Lung (tissue), 12 donors: Measurements from ENCODE around the gene B3GNT9. TPM values are rescaled to one million over a fixed set of nuclear protein-coding genes. Genes with fewer than 3 reads are reported as not detected.

Experiments used
- ATAC-seq: fragments of 200-7000 bp; cut with Tn5 transposase; one replicate; pipeline ENCODE4 v1.9.1; 2020; ENCODE audit warnings: moderate number of reproducible peaks; ENCODE audit not compliant: insufficient read depth, low FRiP score
- DNase-seq, 3 donors: peaks; one replicate each; pipeline ENCODE4 v3.0.0-alpha.2; 2013 to 2017
- H3K27ac ChIP-seq, 2 donors: one replicate each; pipeline ENCODE4 v1.5.1; 2013; ENCODE audit warnings: mild to moderate bottlenecking in 2 of 2, moderate library complexity in 2 of 2, control low read depth in 1 of 2, inconsistent platforms in 1 of 2, low read depth in 1 of 2, low read length in 1 of 2
- H3K27me3 ChIP-seq, 3 donors: one replicate each; pipeline ENCODE4 v1.5.1; 2013; ENCODE audit warnings: low read length in 2 of 3; ENCODE audit not compliant: control insufficient read depth in 3 of 3, insufficient read depth in 3 of 3
- H3K36me3 ChIP-seq, 4 donors: one replicate each; pipeline ENCODE4 v1.5.1; 2013; ENCODE audit warnings: low read length in 4 of 4, mild to moderate bottlenecking in 1 of 4, moderate library complexity in 1 of 4; ENCODE audit not compliant: control insufficient read depth in 4 of 4, insufficient read depth in 4 of 4
- H3K4me1 ChIP-seq, 5 donors: one replicate each; pipeline ENCODE4 v1.5.1; 2013; ENCODE audit warnings: low read length in 5 of 5, mild to moderate bottlenecking in 2 of 5, moderate library complexity in 1 of 5; ENCODE audit not compliant: control insufficient read depth in 5 of 5, insufficient read depth in 5 of 5
- H3K4me3 ChIP-seq: one replicate; pipeline ENCODE4 v1.5.1; 2013; ENCODE audit warnings: mild to moderate bottlenecking, control low read depth, moderate library complexity
- H3K9ac ChIP-seq, 2 donors: one replicate each; pipeline ENCODE4 v1.5.1; 2013; ENCODE audit warnings: low read length in 2 of 2, control low read depth in 1 of 2; ENCODE audit not compliant: insufficient read depth in 1 of 2
- H3K9me3 ChIP-seq, 4 donors: one replicate each; pipeline ENCODE4 v1.5.1; 2013; ENCODE audit warnings: low read length in 3 of 4, mild to moderate bottlenecking in 1 of 4, moderate library complexity in 1 of 4; ENCODE audit not compliant: control insufficient read depth in 4 of 4, insufficient read depth in 3 of 4
- WGBS, 2 donors: extraction: QIAGEN DNeasy Blood & Tissue Kit; methylation state at CpG; one replicate each; pipeline ENCODE4 v1.1.7; 2013; 5-methylcytosine and 5-hydroxymethylcytosine counted together
- polyA plus RNA-seq, 2 donors: library from polyadenylated mRNA; stranded (reverse); fragments of 200-250 nt; gene quantifications; one replicate each; pipeline ENCODE4 v1.2.1, GENCODE V29; 2013
- total RNA-seq, 2 donors: library from RNA; depleted of rRNA in 1 of 2; stranded (reverse); fragments of >200 nt in 1 of 2; gene quantifications; one replicate each; pipeline ENCODE4 v1.2.1, GENCODE V29; 2014 to 2021
- TF ChIP-seq, protein P1 (sequence below): IDR thresholded peaks from 2 replicates; pipeline ENCODE4 v1.5.1; 2012; ENCODE audit warnings: mild to moderate bottlenecking; ENCODE audit errors: control extremely low read depth, extremely low read depth
- donor health status: control.
- donor health status: control.
- donor health status: Bipolar disorder and iron deficiency.
- donor health status: healthy.
- donor health status: DM: yes; HTN: yes; CAD: no.

Gene B3GNT9
- total and polyA plus RNA-seq, 4 donors: 8.4 to 22.9 (median 14.5) TPM

DNA sequence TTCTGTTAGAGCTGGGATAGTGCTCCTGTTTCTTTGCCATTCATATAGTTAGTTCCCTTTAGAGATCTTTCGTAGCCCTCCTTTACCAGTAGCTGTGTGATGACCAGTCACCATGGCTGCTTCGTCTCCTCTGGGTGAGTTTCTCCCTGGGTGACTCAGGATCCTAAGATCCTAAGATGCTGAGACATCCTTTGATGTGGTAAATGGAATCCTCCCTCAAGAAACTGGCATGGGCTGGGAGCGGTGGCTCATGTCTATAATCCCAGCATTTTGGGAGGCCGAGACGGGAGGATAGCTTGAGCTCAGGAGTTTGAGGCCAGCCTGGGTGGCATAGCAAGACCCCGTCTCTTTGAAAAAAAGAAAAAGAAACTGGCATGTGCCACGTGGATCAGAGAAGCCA lies 35.2 kb downstream of the B3GNT9 start:
- H3K9me3 ChIP-seq: no peaks in the 10 kb centered on the region
- H3K4me3 ChIP-seq: no peak overlapping the region
- TF ChIP-seq, protein P1, sequence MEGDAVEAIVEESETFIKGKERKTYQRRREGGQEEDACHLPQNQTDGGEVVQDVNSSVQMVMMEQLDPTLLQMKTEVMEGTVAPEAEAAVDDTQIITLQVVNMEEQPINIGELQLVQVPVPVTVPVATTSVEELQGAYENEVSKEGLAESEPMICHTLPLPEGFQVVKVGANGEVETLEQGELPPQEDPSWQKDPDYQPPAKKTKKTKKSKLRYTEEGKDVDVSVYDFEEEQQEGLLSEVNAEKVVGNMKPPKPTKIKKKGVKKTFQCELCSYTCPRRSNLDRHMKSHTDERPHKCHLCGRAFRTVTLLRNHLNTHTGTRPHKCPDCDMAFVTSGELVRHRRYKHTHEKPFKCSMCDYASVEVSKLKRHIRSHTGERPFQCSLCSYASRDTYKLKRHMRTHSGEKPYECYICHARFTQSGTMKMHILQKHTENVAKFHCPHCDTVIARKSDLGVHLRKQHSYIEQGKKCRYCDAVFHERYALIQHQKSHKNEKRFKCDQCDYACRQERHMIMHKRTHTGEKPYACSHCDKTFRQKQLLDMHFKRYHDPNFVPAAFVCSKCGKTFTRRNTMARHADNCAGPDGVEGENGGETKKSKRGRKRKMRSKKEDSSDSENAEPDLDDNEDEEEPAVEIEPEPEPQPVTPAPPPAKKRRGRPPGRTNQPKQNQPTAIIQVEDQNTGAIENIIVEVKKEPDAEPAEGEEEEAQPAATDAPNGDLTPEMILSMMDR: no peak
- H3K9ac ChIP-seq: no peak overlapping the region
- no peak for ATAC-seq
- DNase-seq: no peak
- peaks cover 0 to 9% (median 4%) of the 10 kb centered on the region in 4 donors for H3K36me3 ChIP-seq
- H3K27me3 ChIP-seq: no peaks in the 10 kb centered on the region
- 73 to 81% methylated on average over 7 of the region's 7 CpGs for WGBS, 2 donors
- peaks cover 0 to 4% (median 0%) of the 10 kb centered on the region in 5 donors for H3K4me1 ChIP-seq
- no peak overlapping the region for H3K27ac ChIP-seq

DNA sequence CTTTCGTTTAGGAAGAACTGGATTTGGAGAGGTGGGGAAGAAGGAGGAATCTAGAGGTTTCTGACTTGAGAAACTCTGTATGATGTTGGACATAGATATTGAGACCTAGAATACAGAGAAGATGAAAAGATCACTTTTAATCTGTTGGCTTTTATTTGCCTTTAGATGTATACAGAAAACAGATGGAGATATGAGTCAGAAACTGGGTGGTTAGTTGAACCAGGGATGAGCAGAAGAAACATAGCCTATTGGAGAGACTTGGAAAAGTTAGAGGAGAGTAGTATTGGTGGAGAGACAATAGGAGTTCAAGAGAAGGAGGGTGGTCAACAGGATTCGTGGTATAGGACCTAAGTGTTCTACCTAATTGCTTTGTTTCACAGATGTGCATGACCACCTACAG lies 36.0 kb downstream of the B3GNT9 start:
- Histone ChIP-seq H3K9me3 (no peaks in the 10 kb centered on the region), H3K27me3 (no peaks in the 10 kb centered on the region), H3K9ac (no peak overlapping the region), H3K4me3 (no peak overlapping the region), H3K4me1 (peaks cover 0 to 11% (median 0%) of the 10 kb centered on the region in 5 donors), H3K27ac (no peak overlapping the region), H3K36me3 (peaks cover 0 to 3% (median 1%) of the 10 kb centered on the region in 4 donors)
- TF ChIP-seq, protein P1: no peak
- 84 to 92% methylated on average over 2 of the region's 2 CpGs for WGBS, 2 donors
- DNase-seq (no peak), ATAC-seq (no peak)

DNA sequence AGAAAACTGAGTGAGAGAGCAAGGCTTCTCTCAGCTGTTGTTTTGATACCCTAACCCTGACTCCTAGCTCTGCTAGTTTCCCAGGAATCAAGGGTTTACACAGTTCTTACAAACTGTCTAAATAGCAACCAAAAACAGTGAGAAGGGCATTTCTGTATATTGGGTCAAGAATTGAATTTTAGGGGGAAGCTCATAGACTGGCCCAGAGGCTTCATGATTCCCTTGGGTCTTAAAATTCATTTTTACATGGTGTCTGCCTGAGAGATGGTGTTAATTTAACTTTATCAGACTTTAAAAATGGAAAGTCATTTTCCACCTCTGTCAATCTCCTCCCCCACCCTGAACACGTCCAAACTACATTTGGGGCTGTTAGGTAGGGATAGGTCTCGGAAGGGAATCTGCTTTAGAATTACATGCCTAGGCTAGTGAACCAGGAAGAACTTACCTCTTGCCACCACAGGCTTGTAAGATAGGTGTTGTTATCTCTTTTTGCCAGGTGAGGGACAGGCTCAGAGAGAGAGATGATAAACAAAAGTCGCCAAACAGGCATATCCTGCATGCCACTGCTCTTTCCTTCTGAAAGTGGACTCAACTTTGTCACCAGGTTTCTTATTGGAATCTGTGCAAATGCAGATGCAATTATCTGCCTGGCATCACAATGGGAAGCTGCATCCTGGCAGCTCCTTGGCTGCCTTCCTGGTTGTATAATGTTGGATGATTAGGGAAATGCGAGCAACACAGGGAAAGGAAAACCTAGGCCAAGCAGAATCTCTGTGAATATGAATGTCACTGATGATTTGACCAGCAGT lies 38.0 kb downstream of the B3GNT9 start:
- H3K9ac ChIP-seq: no peak overlapping the region
- peaks cover 0 to 19% (median 5%) of the 10 kb centered on the region in 5 donors for H3K4me1 ChIP-seq
- H3K4me3 ChIP-seq: no peak overlapping the region
- no peak overlapping the region for H3K27ac ChIP-seq
- ATAC-seq: no peak
- H3K36me3 ChIP-seq: peaks cover 0 to 3% (median under 1%) of the 10 kb centered on the region in 4 donors
- no peaks in the 10 kb centered on the region for H3K9me3 ChIP-seq
- TF ChIP-seq, protein P1: no peak
- 79 to 84% methylated on average over 4 of the region's 4 CpGs for WGBS, 2 donors
- H3K27me3 ChIP-seq: no peaks in the 10 kb centered on the region
- no peak for DNase-seq
